HCT116 (cell line): ENCODE measurements around the gene SDCCAG8. TPM values are rescaled to one million over a fixed set of nuclear protein-coding genes. Genes with fewer than 3 reads are reported as not detected.

Experiments
- ATAC-seq: fragments of 200-7000 bp; cut with Tn5 transposase; 2 replicates; pipeline ENCODE4 v1.9.1; 2020; ENCODE audit warnings: mild to moderate bottlenecking, moderate library complexity
- BruUV-seq: library from RNA; stranded (reverse); fragments of 400-500 nt; replicated peaks from 2 replicates; lab custom pipeline; 2021; lab: Mats Ljungman, UMichigan
- CTCF ChIA-PET: fragments of 300-600 bp; sonication (Branson Sonifier 250); formaldehyde crosslinking; loops from one replicate; lab custom pipeline; 2021; ENCODE audit warnings: antibody characterized with exemption; lab: Charles Lee
- POLR2A ChIA-PET: fragments of 300-600, 350-600 bp; sonication (Branson Sonifier 250); formaldehyde crosslinking; loops from one replicate; lab custom pipeline; 2021; ENCODE audit warnings: antibody characterized with exemption; lab: Charles Lee
- RAD21 ChIA-PET, 2 experiments: fragments of 300-600 bp; sonication (Branson Sonifier 250); formaldehyde crosslinking; loops; one replicate each; lab custom pipeline; 2023; ENCODE audit warnings: low total read pairs in 2 of 2; ENCODE audit not compliant: uncharacterized antibody in 2 of 2, unreplicated experiment in 2 of 2, low non-redundant PET in 1 of 2; lab: Charles Lee
- DNase-seq: peaks from one replicate; pipeline ENCODE4 v3.0.0-alpha.2; 2010; ENCODE audit warnings: low read depth, low spot score
- H2AFZ ChIP-seq: fragments of 200-600 bp; shearing (Covaris generic), sonication (generic); 2 replicates; pipeline ENCODE4 v1.6.1; 2017; ENCODE audit warnings: low read depth, mixed run types, mixed read lengths, antibody characterized with exemption, low read length; ENCODE audit not compliant: poor library complexity, severe bottlenecking
- H3K27ac ChIP-seq: 2 replicates; pipeline ENCODE4 v1.5.1; 2012; ENCODE audit warnings: low read depth, low read length
- H3K27me3 ChIP-seq: fragments of 200-600 bp; sonication (generic); 2 replicates; pipeline ENCODE4 v1.6.1; 2016; ENCODE audit warnings: mixed run types, low read length, mixed read lengths; ENCODE audit not compliant: insufficient read depth
- H3K36me3 ChIP-seq, 2 experiments: fragments of 200-500 bp in 1 of 2; fragments of 200-600 bp in 1 of 2; sonication (Bioruptor generic) in 1 of 2; sonication (generic) in 1 of 2; 2 replicates each; pipeline versions ENCODE4 v1.5.1 to v1.6.1; 2014 to 2016; ENCODE audit warnings: low read length in 2 of 2, inconsistent platforms in 1 of 2, mixed read lengths in 1 of 2, mixed run types in 1 of 2; ENCODE audit not compliant: insufficient read depth in 2 of 2, control insufficient read depth in 1 of 2
- H3K4me1 ChIP-seq, 2 experiments: fragments of 200-600 bp in 1 of 2; sonication (generic) in 1 of 2; 2 replicates each; pipeline versions ENCODE4 v1.5.1 to v1.6.1; 2012 to 2017; ENCODE audit warnings: low read length in 2 of 2, inconsistent platforms in 1 of 2, mild to moderate bottlenecking in 1 of 2, mixed read lengths in 1 of 2, mixed run types in 1 of 2, moderate library complexity in 1 of 2; ENCODE audit not compliant: insufficient read depth in 2 of 2, control insufficient read depth in 1 of 2
- H3K4me2 ChIP-seq: fragments of 200-600 bp; sonication (generic); 2 replicates; pipeline ENCODE4 v1.6.1; 2017; ENCODE audit warnings: mixed run types, low read length, mixed read lengths
- H3K4me3 ChIP-seq, 2 experiments: fragments of 200-600 bp in 1 of 2; sonication (generic) in 1 of 2; replicated peaks in 1 of 2; 2 replicates each; pipeline ENCODE4 v1.5.1; 2011 to 2016; ENCODE audit warnings: low read length in 2 of 2, control low read depth in 1 of 2, low read depth in 1 of 2, mild to moderate bottlenecking in 1 of 2, mixed read lengths in 1 of 2, mixed run types in 1 of 2
- H3K79me2 ChIP-seq: fragments of 200-600 bp; sonication (generic); 2 replicates; pipeline ENCODE4 v1.6.1; 2017; ENCODE audit warnings: mild to moderate bottlenecking, mixed run types, low read length, moderate library complexity, mixed read lengths; ENCODE audit not compliant: insufficient read depth
- H3K9ac ChIP-seq: fragments of 200-600 bp; sonication (generic); 2 replicates; pipeline ENCODE4 v1.6.1; 2016; ENCODE audit warnings: low read length, mixed read lengths
- H3K9me2 ChIP-seq: fragments of 200-600 bp; sonication (generic), shearing (Covaris generic); 2 replicates; pipeline ENCODE4 v1.6.1; 2017; ENCODE audit warnings: mixed run types, mild to moderate bottlenecking, moderate library complexity; ENCODE audit not compliant: insufficient read depth
- H3K9me3 ChIP-seq, 2 experiments: fragments of 200-500 bp in 1 of 2; fragments of 200-600 bp in 1 of 2; sonication (Bioruptor generic) in 1 of 2; sonication (generic) in 1 of 2; 2 replicates each; pipeline ENCODE4 v1.6.1; 2014 to 2017; ENCODE audit warnings: low read length in 2 of 2, mixed read lengths in 2 of 2, inconsistent platforms in 1 of 2, low read depth in 1 of 2, mild to moderate bottlenecking in 1 of 2, mixed run types in 1 of 2, moderate library complexity in 1 of 2; ENCODE audit not compliant: control insufficient read depth in 1 of 2, insufficient read depth in 1 of 2
- H4K20me1 ChIP-seq: fragments of 200-600 bp; sonication (generic), shearing (Covaris generic); 2 replicates; pipeline ENCODE4 v1.6.1; 2017; ENCODE audit warnings: mixed run types, mild to moderate bottlenecking, moderate library complexity; ENCODE audit not compliant: insufficient read depth
- CEBPB ChIP-seq: IDR thresholded peaks from 2 replicates; pipeline ENCODE4 v1.6.1; 2012; ENCODE audit warnings: low read depth
- CTCF ChIP-seq, 3 experiments: fragments of 200-600 bp in 1 of 3; sonication (generic) in 1 of 3; IDR thresholded peaks in 2 of 3; conservative IDR thresholded peaks in 1 of 3; 2 replicates each; pipeline ENCODE4 v1.5.1; 2012 to 2017; ENCODE audit warnings: low read depth in 2 of 3, low read length in 2 of 3, antibody characterized with exemption in 1 of 3, borderline replicate concordance in 1 of 3, control low read depth in 1 of 3, mild to moderate bottlenecking in 1 of 3, mixed read lengths in 1 of 3, mixed run types in 1 of 3, moderate library complexity in 1 of 3; ENCODE audit not compliant: insufficient read depth in 1 of 3
- ELF1 ChIP-seq: IDR thresholded peaks from 2 replicates; pipeline ENCODE4 v1.6.1; 2012; ENCODE audit warnings: low read depth, borderline replicate concordance
- EZH2 ChIP-seq: fragments of 200-600 bp; sonication (generic); IDR thresholded peaks from 2 replicates; pipeline ENCODE4 v1.6.1; 2017; ENCODE audit warnings: antibody characterized with exemption, mixed run types
- EZH2phosphoT487 ChIP-seq: fragments of 200-600 bp; IDR thresholded peaks from 2 replicates; pipeline ENCODE4 v1.6.1; 2018; ENCODE audit warnings: antibody characterized with exemption, borderline replicate concordance
- FOSL1 ChIP-seq: IDR thresholded peaks from 2 replicates; pipeline ENCODE4 v1.6.1; 2012; ENCODE audit warnings: low read depth
- RAD21 ChIP-seq: IDR thresholded peaks from 2 replicates; pipeline ENCODE4 v1.6.1; 2012; ENCODE audit warnings: low read depth, mild to moderate bottlenecking
- REST ChIP-seq: IDR thresholded peaks from 2 replicates; pipeline ENCODE4 v1.6.1; 2012; ENCODE audit warnings: low read depth
- SIN3A ChIP-seq: IDR thresholded peaks from 2 replicates; pipeline ENCODE4 v1.6.1; 2012; ENCODE audit warnings: low read depth
- SP1 ChIP-seq: IDR thresholded peaks from 2 replicates; pipeline ENCODE4 v1.6.1; 2012; ENCODE audit warnings: low read depth
- TCF7L2 ChIP-seq: IDR thresholded peaks from 2 replicates; pipeline ENCODE4 v1.7.0; 2011; ENCODE audit warnings: borderline replicate concordance, inconsistent platforms; ENCODE audit not compliant: insufficient read depth, insufficient read length; ENCODE audit errors: extremely low read depth
- YY1 ChIP-seq: IDR thresholded peaks from 2 replicates; pipeline ENCODE4 v1.6.1; 2011; ENCODE audit warnings: low read length, low read depth, moderate library complexity, mild to moderate bottlenecking; ENCODE audit not compliant: insufficient replicate concordance; ENCODE audit errors: extremely low read depth
- ZFX ChIP-seq: fragments of 450-650 bp; IDR thresholded peaks from 2 replicates; pipeline ENCODE4 v1.6.1; 2017
- ZNF274 ChIP-seq: fragments of 200-500 bp; sonication (Bioruptor generic); IDR thresholded peaks from 2 replicates; pipeline ENCODE4 v1.6.1; 2014; ENCODE audit warnings: mild to moderate bottlenecking, low read depth, low read length, inconsistent platforms
- intact Hi-C: fragments of 100-400 bp; cut with micrococcal nuclease; formaldehyde crosslinking; loops from 2 replicates; pipeline ENCODE4 v1.10.0; 2022
- total RNA-seq: library from RNA; stranded (reverse); gene quantifications from one replicate; pipeline ENCODE4 v1.2.1, GENCODE V29; 2021; ENCODE audit not compliant: unreplicated experiment

Gene SDCCAG8
- total RNA-seq, 1 experiment from 2014 or later = 38.2 TPM

GRCh38 chr1:243286409-243287122 lies 30.7 kb downstream of the SDCCAG8 start:
- Histone ChIP-seq H3K27ac (no peak overlapping the region), H3K9ac (no peak overlapping the region), H3K4me1 (peaks cover 0 to 4% of the 10 kb centered on the region in 2 experiments; a peak in 1 of 4 replicates), H3K4me2 (no peak overlapping the region), H3K9me3 (no peaks in the 10 kb centered on the region), H3K4me3 (no peak overlapping the region), H3K27me3 (no peaks in the 10 kb centered on the region), H3K79me2 (no peaks in the 10 kb centered on the region), H3K9me2 (no peaks in the 10 kb centered on the region), H2AFZ (no peak overlapping the region), H3K36me3 (no peaks in the 10 kb centered on the region), H4K20me1 (no peaks in the 10 kb centered on the region; the same call in 1 of the 2 replicates)
- DNase-seq = no peak
- RAD21 ChIA-PET = no interaction called here
- no TSS peak for BruUV-seq
- no peak for ATAC-seq
- POLR2A ChIA-PET = no interaction called here
- intact Hi-C loops = no loop called here
- TF ChIP-seq ZFX (no peak), SIN3A (no peak), YY1 (no peak), RAD21 (no peak), EZH2phosphoT487 (no peak), ZNF274 (no peak), EZH2 (no peak), CTCF (IDR thresholded peaks at IDR 0.05 in 2 of 3, conservative IDR thresholded peaks at IDR 0.05 in 1 of 3; ENCODE audit: borderline replicate concordance in 1 of 3, insufficient read depth in 1 of 3, low read depth in 2 of 3, low read length in 2 of 3) (no peak), ELF1 (no peak), REST (no peak), FOSL1 (no peak), SP1 (no peak), TCF7L2 (no peak), CEBPB (no peak)
- CTCF ChIA-PET = no interaction called here
